ENCODE measurements around the gene DPP6.

GRCh38 chr7:154880513-154880912 lies 828.3 kb downstream of the DPP6 start:
- TF ChIP-seq CTCF (IDR thresholded peaks at IDR 0.05 in 4 of 5, conservative IDR thresholded peaks at IDR 0.05 in 1 of 5) (no peak), POLR2A (IDR thresholded peaks at IDR 0.05) (no peak)
